ENCODE measurements around the gene GMPR. TPM values are rescaled to one million over a fixed set of nuclear protein-coding genes. Genes with fewer than 3 reads are reported as not detected.

GMPR gene
- total RNA-seq, 2 experiments from 2014 or later = 3.4 to 4.0 TPM

DNA sequence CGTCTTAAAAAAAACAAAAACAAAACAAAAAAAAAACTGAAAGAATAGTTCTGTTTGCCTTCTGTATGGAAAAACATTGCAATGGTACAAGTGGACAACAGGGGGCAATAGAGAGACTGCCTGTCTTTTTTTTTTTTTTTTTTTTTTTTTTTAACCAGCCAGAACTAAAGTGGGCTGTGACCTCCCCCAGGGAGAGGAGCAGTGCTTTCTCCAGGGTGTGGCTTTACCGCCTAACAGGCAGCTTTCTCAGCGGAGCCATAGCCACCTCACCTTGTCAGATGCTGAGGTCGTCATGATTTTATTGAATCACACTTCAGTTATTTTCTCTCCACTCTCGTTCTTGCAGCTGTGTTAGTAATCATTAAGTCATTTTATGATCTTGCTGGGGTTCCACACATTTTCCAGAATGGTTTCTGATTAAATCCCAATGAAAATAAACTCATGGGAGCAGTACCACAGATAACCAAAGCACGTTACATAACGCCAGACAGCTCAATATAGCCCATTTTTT lies 78.4 kb downstream of the GMPR start:
- Mint-ChIP-seq H3K4me3 (no peak overlapping the region), H3K4me1 (peaks cover 50% of the 10 kb centered on the region), H3K9me3 (no peaks in the 10 kb centered on the region), H3K36me3 (ENCODE audit: low read depth) (peaks cover 10% of the 10 kb centered on the region), H3K27ac (peak overlapping the region; percentile 16), H3K27me3 (no peaks in the 10 kb centered on the region)
- ChIA-PET POLR2A (interaction anchor here (1.0 to 1.1 kb wide), 2 partner anchors 15 to 445 kb away, joined by 3 to 4 read pairs; partner anchors contain the start of gene ATXN1), CTCF (interaction anchor here (0.7 to 5.5 kb wide), 15 partner anchors 16 to 648 kb away, joined by 3 to 63 read pairs (median 5); partner anchors contain the start of gene GMPR)
- DNase-seq = peak; percentile 38

DNA sequence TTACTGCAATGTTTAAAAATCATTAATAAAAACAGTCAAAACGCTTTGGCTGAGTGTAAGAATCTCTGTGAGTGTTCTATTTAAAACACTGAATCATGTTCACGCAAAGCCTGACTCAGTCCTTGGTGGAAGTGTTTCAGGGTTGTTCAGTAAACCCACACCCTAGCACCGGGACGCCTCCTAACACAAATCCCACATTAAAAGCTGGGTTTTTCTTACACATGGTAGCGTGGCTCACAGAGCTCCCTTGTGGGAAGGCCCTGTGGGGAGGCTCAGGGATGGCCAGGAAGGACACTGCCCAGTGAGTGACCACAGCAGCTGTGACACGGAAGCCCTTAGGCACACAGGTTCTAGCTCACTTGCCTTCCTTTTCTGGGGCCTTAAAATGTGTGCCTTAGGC lies 80.2 kb downstream of the GMPR start:
- Mint-ChIP-seq H3K4me3 (no peak overlapping the region), H3K27ac (peak overlapping the region; percentile 98), H3K9me3 (no peaks in the 10 kb centered on the region), H3K27me3 (no peaks in the 10 kb centered on the region), H3K4me1 (peaks cover 67% of the 10 kb centered on the region), H3K36me3 (ENCODE audit: low read depth) (peaks cover 17% of the 10 kb centered on the region)
- CTCF ChIA-PET = interaction anchor here (0.6 to 5.5 kb wide), 8 partner anchors 15 to 452 kb away, joined by 3 to 63 read pairs (median 6); no protein-coding TSS in a partner anchor
- peak; percentile 34 for DNase-seq
- POLR2A ChIA-PET = interaction anchor here (0.8 to 3.3 kb wide), 5 partner anchors 119 to 451 kb away, joined by 3 to 29 read pairs (median 3); partner anchors contain the start of gene ATXN1

DNA sequence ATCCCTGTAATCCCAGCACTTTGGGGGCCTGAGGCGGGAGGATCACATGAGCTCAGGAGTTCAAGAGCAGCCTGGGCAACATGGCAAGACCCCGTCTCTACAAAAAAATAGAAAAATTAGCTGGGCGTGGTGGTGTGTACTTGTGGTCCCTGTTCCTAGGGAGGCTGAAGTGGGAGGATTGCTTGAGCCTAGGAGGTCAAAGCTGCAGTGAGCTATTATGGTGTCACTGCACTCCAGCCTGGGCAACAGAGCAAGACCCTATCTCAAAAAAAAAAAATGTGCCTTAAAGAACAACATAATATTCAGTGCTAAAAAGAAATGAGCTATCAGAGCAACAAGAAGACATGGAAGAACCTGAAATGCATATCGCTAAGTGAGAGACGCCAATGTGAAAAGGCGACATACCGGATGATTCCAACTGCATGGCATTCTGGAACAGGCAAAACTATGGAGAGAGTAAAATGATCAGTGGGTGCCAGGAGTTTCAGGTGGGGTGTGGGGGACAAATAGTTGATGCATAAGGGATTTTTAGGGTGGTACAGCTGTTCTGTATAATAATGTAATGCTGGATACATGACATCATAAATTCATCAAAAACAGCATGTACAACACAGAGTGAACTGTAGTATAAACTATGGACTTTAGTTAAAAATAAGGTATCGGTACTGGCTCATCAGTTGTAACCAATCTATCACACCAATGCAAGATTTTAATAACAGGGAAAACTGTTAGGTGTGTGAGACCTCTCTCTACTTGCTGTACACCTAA lies 80.8 kb downstream of the GMPR start:
- CTCF ChIA-PET = interaction anchor here (0.5 to 5.5 kb wide), 15 partner anchors 10 to 451 kb away, joined by 3 to 63 read pairs (median 4); partner anchors contain the start of gene ATXN1
- POLR2A ChIA-PET = interaction anchor here (0.6 to 3.3 kb wide), 11 partner anchors 95 to 450 kb away, joined by 3 to 29 read pairs (median 4); partner anchors contain the start of gene ATXN1
- Mint-ChIP-seq H3K4me3 (peak overlapping the region; percentile 17), H3K36me3 (ENCODE audit: low read depth) (peaks cover 17% of the 10 kb centered on the region), H3K4me1 (peaks cover 73% of the 10 kb centered on the region), H3K27ac (peak overlapping the region; percentile 98), H3K27me3 (no peaks in the 10 kb centered on the region), H3K9me3 (no peaks in the 10 kb centered on the region)
- DNase-seq = no peak

DNA sequence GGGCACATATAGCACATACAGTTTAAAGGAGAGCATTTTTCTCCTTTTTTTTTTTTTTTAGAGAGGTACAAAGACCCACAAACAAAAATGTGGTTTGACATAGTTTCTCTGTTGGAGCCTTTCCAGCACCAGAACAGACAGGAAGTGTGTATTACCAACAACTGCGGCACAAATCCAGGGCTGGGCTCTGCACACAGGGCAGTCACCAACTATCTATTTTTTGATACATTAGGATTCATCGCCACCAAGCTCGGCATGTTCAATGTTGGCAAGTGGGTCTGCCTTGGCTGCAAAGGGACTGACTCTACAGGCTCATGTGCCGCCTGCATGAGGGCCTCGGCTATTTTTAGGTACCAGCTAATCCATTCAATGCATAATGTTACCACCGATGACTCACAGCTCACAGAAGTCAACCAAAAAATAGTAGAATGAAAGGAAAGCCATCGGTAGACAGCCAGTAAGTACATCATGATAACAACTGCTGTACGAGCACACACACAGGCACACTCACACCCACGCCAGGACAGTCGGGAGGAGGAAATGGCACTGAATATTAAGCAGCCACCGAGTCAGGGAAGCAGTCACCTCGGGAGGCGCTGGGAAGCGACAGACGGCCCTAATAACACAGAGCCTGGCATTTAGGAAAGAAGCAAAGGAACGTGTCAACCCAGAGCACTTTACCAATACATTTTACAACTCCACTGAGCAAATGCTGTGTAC lies 81.6 kb downstream of the GMPR start:
- H3K9me3 Mint-ChIP-seq = no peaks in the 10 kb centered on the region

DNA sequence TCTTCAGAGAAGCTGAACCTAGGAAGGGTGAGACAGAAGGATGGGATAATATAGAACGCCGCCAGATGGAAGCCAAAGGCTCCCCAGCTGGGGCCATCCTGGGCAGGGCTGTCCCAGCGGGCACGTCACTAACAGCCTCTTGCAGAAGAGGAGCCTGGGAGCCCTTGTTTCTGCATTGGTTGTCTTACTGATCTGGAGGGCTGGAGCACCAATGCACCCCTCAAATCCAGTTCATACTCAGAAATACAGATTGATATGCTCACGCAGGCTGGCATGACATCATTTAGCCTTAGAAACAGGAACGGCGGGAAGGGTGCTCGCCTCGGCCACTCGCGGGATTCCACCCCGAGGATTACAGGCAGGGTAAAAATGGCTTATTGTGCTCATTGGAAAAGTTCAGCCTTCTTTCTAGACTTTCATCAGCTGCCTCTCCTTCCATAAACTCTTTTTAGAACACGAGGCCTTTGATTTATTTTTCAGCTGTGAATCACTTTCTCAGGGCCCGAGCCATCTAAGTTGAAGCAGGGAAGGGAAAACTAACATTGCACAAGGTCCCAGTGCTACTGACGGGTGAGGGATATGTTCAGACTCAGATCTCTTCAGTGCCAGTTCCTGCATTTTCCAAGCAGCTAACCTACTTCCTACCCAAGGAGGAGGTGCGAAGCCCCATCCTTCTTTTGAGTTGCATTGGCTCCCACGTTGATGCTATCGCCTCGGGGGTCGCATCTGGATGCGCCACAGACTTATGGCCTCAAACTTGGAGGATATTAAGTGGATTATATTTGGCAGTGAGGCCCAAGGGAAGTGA lies 82.3 kb downstream of the GMPR start:
- Mint-ChIP-seq H3K9me3 (no peaks in the 10 kb centered on the region), H3K4me3 (peak overlapping the region; percentile 71), H3K27ac (peak overlapping the region; percentile 98), H3K36me3 (ENCODE audit: low read depth) (peaks cover 24% of the 10 kb centered on the region), H3K27me3 (no peaks in the 10 kb centered on the region), H3K4me1 (peaks cover 85% of the 10 kb centered on the region)
- DNase-seq = peak; percentile 31
- ChIA-PET POLR2A (interaction anchor here (0.8 to 3.3 kb wide), 10 partner anchors 11 to 448 kb away, joined by 3 to 29 read pairs (median 4); partner anchors contain the start of gene ATXN1), CTCF (interaction anchor here (0.5 to 5.5 kb wide), 8 partner anchors 8 to 443 kb away, joined by 3 to 63 read pairs (median 4); no protein-coding TSS in a partner anchor)

More for the DNA sequence above, 81.6 kb downstream of the GMPR start:
- POLR2A ChIA-PET = interaction anchor here (0.8 to 3.3 kb wide), 9 partner anchors 12 to 449 kb away, joined by 3 to 29 read pairs (median 4); partner anchors contain the start of gene ATXN1
- Mint-ChIP-seq H3K36me3 (ENCODE audit: low read depth) (peaks cover 20% of the 10 kb centered on the region), H3K4me1 (peaks cover 79% of the 10 kb centered on the region), H3K27ac (peak overlapping the region; percentile 98), H3K4me3 (peak overlapping the region; percentile 71), H3K27me3 (no peaks in the 10 kb centered on the region)
- CTCF ChIA-PET = interaction anchor here (0.5 to 5.5 kb wide), 13 partner anchors 9 to 451 kb away, joined by 3 to 63 read pairs (median 4); partner anchors contain the start of gene ATXN1
- DNase-seq = peak; percentile 74

DNA sequence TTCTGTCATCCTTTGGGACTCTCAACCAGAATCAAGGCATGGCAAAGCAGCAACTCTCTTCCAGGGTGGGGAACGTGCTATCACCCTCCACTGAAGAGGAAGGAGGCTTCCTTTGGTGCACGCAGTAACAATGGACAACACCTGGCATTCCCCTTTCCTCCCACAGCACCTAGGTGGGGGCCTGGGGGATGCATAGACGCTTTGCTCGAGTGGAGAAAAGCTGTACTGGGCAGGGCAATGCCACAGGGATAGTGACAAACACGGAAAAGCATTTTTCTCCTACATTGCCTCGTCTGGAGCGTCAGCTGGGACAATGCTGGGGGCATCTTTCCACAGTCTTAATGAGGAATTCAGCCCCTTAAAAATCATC lies 82.9 kb downstream of the GMPR start:
- DNase-seq = no peak
- Mint-ChIP-seq H3K27me3 (no peaks in the 10 kb centered on the region), H3K36me3 (ENCODE audit: low read depth) (peaks cover 30% of the 10 kb centered on the region), H3K4me1 (peaks cover 88% of the 10 kb centered on the region), H3K27ac (peak overlapping the region; percentile 98), H3K4me3 (no peak overlapping the region), H3K9me3 (no peaks in the 10 kb centered on the region)
- ChIA-PET CTCF (interaction anchor here (1.8 to 5.5 kb wide), 3 partner anchors 11 to 450 kb away, joined by 5 to 63 read pairs (median 31); no protein-coding TSS in a partner anchor), POLR2A (interaction anchor here (1.8 to 3.3 kb wide), 3 partner anchors 93 to 441 kb away, joined by 6 to 29 read pairs (median 7); partner anchors contain the start of gene ATXN1)

DNA sequence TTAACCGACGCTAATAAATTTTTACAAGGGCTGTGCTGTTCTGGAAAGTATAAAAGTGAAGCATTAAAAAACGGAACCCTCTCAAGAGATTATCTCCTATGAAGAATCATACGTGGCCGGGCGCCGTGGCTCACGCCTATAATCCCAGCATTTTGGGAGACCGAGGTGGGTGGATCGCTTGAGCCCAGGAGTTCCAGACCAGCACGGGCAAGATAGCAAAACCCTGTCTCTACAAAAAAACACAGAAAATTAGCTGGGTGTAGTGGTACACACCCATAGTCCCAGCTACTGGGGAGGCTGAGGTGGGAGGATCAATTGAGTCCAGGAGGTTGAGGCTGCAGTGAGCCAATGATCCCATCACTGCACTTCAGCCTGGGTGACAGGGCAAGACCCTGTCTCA lies 83.4 kb downstream of the GMPR start:
- no peak overlapping the region for H3K4me3 Mint-ChIP-seq
- H3K27me3 Mint-ChIP-seq = no peaks in the 10 kb centered on the region
- DNase-seq = no peak
- H3K4me1 Mint-ChIP-seq = peaks cover 84% of the 10 kb centered on the region
- H3K9me3 Mint-ChIP-seq = no peaks in the 10 kb centered on the region
- POLR2A ChIA-PET = interaction anchor here (0.6 to 3.7 kb wide), 8 partner anchors 9 to 449 kb away, joined by 3 to 23 read pairs (median 4); partner anchors contain the start of gene ATXN1
- H3K36me3 Mint-ChIP-seq (ENCODE audit: low read depth) = peaks cover 35% of the 10 kb centered on the region
- H3K27ac Mint-ChIP-seq = peak overlapping the region; percentile 98
- CTCF ChIA-PET = interaction anchor here (1.8 to 2.3 kb wide), 3 partner anchors 10 to 449 kb away, joined by 5 to 31 read pairs (median 9); no protein-coding TSS in a partner anchor

DNA sequence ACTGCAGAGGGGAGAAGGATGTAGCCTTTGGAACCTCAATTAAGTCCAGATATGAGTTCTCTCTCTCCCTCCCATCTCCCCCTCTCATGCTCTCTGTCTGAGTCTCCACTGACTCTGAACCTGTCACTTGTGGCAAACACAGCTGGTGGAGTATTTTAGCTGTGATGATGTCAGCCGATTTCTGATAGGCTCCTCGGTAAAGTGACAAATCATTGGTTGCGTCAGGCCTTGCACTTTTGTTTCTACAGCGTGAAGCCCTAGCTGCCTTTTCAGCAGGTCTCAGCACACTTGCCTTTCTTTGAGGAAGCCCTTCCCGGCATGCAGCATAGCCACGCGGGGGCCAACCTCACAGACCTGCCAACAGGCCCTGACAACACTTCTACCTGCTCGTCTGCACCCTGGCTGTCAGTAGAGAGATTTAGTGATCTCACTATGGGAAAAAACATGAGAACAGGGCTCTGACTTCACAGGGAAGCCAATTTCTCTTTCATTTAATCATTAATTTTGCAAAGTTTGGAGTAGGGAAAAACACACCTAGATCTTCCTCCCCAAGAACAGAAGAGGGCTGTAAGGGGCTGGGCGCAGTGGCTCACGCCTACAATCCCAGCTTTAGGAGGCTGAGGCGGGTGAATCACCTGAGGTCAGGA lies 84.4 kb downstream of the GMPR start:
- ChIA-PET CTCF (interaction anchor here (0.9 to 2.3 kb wide), 5 partner anchors 9 to 448 kb away, joined by 3 to 31 read pairs (median 5); no protein-coding TSS in a partner anchor), POLR2A (interaction anchor here (0.8 to 3.7 kb wide), 12 partner anchors 8 to 446 kb away, joined by 3 to 23 read pairs (median 4); partner anchors contain the start of gene ATXN1)
- Mint-ChIP-seq H3K27me3 (no peaks in the 10 kb centered on the region), H3K4me3 (peak overlapping the region; percentile 29), H3K36me3 (ENCODE audit: low read depth) (peaks cover 41% of the 10 kb centered on the region), H3K9me3 (no peaks in the 10 kb centered on the region), H3K4me1 (peaks cover 76% of the 10 kb centered on the region), H3K27ac (peak overlapping the region; percentile 98)
- DNase-seq = peak; percentile 84

DNA sequence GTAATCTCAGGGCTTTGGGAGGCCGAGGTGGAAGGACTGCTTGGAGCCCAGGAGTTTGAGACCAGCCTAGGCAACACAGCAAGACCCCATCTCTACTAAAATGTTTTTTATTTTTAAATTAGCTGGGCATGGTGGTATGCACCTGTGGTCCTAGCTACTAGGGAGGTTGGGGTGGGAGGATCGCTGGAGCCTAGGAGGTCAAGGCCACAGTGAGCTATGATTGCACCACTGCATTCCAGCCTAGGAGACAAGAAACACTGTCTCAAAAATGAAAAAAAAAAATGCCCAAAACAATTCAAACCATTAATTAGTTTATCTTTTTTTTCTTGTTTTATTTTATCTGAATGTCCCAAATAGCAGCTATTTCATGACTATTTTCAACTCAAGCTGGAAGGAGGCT lies 85.8 kb downstream of the GMPR start:
- Mint-ChIP-seq H3K9me3 (no peaks in the 10 kb centered on the region), H3K4me3 (no peak overlapping the region), H3K4me1 (peaks cover 62% of the 10 kb centered on the region), H3K36me3 (ENCODE audit: low read depth) (peaks cover 40% of the 10 kb centered on the region), H3K27me3 (no peaks in the 10 kb centered on the region), H3K27ac (peak overlapping the region; percentile 98)
- POLR2A ChIA-PET = interaction anchor here (1.1 to 3.7 kb wide), 2 partner anchors 389 to 438 kb away, joined by 3 to 23 read pairs; partner anchors contain the start of gene ATXN1
- DNase-seq = no peak
- CTCF ChIA-PET = interaction anchor here (1.5 to 1.6 kb wide), 2 partner anchors 85 to 447 kb away, joined by 4 to 6 read pairs; no protein-coding TSS in a partner anchor

DNA sequence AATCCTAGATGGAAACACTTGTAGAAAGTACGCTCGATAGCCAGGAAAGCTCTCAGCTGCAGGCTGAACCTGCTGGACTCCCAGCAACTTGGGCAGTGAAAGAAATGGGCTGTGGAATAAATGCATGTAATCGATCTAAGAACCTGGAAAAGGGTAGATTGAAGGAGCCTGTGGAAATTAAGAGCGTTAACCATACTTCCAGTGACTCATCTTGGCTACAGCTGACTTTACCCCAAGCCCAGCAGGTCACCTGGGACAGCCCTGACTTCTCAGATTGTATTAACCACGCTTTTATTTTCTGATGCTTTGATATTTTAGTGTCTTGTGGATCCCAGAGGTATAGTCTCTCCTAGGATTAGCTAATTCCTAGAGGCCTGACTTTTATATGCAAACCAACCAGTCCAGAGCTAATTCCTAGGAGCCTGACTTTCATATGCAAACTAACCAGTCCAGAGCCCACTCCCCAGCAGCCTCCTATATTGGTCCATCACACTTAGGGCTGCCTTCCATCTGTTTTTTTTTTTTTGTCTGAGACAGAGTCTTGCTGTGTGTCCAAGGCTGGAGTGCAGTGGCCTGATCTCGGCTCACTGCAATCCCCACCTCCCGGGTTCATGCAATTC lies 86.3 kb downstream of the GMPR start:
- H3K27ac Mint-ChIP-seq = peak overlapping the region; percentile 8
- no peak overlapping the region for H3K4me3 Mint-ChIP-seq
- DNase-seq = no peak
- no peaks in the 10 kb centered on the region for H3K9me3 Mint-ChIP-seq
- peaks cover 58% of the 10 kb centered on the region for H3K4me1 Mint-ChIP-seq
- ChIA-PET CTCF (interaction anchor here (1.5 to 1.6 kb wide), 2 partner anchors 85 to 446 kb away, joined by 4 to 6 read pairs; no protein-coding TSS in a partner anchor), POLR2A (interaction anchor here (1.1 to 3.7 kb wide), 2 partner anchors 388 to 438 kb away, joined by 3 to 23 read pairs; partner anchors contain the start of gene ATXN1)
- no peaks in the 10 kb centered on the region for H3K27me3 Mint-ChIP-seq
- H3K36me3 Mint-ChIP-seq (ENCODE audit: low read depth) = peaks cover 40% of the 10 kb centered on the region

DNA sequence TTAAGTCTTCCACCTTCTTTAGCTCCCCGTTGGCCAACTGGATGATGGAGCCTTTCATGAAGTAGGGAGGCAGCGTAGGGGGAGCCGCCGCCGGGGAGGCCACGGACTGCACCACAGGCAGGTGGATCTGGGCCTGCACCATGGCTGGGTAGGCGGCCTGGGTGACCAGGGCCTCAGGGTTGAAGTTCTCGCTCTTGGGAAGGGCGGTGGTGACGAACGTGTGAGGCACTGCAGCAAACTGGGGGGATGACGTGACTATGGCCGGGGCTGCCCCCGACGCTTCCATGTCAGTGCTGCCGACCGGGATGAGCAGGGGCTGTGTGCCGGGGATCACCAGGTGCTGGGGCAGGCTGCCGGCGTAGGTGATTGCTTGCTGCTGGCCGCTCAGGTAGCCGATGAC lies 88.1 kb downstream of the GMPR start:
- H3K27me3 Mint-ChIP-seq = no peaks in the 10 kb centered on the region

More for the DNA sequence above, 88.1 kb downstream of the GMPR start:
- Mint-ChIP-seq H3K27ac (no peak overlapping the region), H3K9me3 (no peaks in the 10 kb centered on the region), H3K4me3 (no peak overlapping the region), H3K36me3 (ENCODE audit: low read depth) (peaks cover 40% of the 10 kb centered on the region), H3K4me1 (peaks cover 40% of the 10 kb centered on the region)
- no peak for DNase-seq
- POLR2A ChIA-PET = no interaction called here
- CTCF ChIA-PET = no interaction called here
